ENCODE measurements around the gene PLEKHM2.

Gene PLEKHM2

DNA sequence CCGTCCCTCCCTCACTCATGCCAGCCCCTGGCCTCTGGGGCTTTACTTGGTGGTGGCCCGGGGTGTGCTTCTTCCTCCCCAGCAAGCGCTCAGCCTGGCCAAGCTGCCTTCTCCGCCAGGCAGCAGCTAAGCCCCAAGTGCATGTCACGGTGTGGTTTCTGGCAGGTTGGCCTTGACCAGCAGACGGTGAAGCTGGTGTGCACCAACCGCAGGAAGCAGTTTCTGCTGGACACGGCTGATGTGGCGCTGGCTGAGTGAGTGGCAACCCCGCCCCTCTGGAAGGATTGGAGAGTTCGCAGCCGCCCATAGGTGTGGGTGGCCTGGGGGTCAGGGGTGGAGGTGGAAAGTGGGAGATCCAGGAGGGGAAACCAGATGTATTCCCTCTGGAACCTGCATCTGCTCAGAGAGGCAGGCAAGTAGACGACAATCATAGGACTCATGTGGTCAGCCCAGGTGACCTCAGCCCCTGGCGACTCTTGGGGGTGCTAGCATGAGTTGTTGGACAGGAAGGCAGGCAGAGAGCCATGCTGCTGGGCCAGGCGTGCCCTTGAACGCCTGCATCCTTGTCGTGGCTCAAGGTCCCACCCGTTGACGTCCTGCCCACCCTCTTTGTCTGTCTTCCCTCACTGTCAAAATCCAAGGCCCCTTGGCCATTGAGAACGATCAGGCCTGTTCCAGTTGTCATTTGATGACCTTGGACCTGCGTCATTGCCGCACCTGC is 45.0 kb downstream of the PLEKHM2 start:
- TF ChIP-seq POLR2A (IDR thresholded peaks at IDR 0.05; ENCODE audit: low read length): no peak
- TF ChIP-seq GATA1 (IDR thresholded peaks at IDR 0.05; ENCODE audit: low read depth, low read length): no peak
- no peak for DNase-seq

- TF ChIP-seq GATA1 (IDR thresholded peaks at IDR 0.05; ENCODE audit: low read depth, low read length) (no peak), POLR2A (IDR thresholded peaks at IDR 0.05; ENCODE audit: low read length) (no peak)
Observed at GRCh38 chr1:15730423-15730822, 46.3 kb downstream of the PLEKHM2 start.

DNA sequence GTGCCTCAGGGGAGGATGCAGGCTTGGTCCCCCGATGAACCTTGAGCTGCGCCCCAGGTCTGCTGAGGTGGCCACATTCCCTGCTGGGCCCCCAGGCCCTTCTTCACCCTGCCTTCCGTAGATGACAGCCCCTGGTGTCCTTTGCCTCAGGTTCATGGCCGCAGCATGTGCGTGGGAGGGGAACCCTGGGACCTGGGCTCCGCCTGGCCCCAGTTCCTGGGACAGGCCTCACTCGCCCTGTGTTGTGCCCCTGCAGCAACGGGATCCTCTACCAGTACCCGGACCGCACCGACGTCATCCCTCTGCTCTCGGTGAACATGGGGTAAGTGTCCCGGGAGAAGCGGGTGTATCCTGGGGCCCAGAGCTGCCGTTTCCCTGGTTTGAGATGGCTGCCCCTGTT is 46.8 kb downstream of the PLEKHM2 start:
- TF ChIP-seq GATA1 (IDR thresholded peaks at IDR 0.05; ENCODE audit: low read depth, low read length) (no peak), POLR2A (IDR thresholded peaks at IDR 0.05; ENCODE audit: low read length) (no peak)
- DNase-seq: no peak

More at GRCh38 chr1:15730423-15730822, 46.3 kb downstream of the PLEKHM2 start:
- DNase-seq: no peak

DNA sequence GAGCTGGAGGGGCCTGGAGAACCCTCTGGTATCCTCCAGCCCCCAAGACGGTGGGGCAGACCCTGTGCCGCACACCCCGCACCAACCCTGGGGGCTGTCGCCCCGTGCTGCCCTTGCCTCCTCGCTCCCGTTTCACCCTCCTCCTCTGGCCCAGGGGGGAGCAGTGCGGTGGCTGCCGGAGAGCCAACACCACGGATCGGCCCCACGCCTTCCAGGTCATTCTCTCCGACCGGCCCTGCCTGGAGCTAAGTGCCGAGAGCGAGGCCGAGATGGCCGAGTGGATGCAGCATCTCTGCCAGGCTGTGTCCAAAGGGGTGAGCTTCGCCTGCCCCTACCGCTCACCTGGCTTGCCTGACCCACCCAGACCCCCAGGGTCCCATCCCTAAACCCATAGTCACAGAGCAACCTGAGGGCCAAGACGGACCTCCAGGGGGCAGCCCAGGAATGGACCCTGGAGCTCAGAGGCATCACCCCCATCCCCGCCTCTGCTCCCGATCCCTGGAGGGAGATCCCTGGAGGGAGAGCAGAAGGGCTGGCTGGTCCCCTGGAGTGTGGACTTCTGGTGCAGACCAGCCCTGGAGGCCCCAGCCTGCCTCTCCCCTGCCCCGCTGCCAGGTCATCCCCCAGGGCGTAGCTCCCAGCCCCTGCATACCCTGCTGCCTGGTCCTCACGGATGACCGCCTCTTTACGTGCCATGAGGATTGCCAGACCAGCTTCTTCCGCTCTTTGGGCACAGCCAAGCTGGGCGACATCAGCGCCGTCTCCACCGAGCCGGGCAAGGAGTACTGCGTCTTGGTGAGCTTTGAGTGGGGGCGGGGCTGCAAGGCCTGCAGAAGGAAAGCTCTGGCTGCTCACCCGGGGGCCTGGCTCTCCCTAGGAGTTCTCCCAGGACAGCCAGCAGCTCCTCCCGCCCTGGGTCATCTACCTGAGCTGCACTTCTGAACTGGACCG is 47.9 kb downstream of the PLEKHM2 start:
- no peak for DNase-seq
- no peak for TF ChIP-seq GATA1 (IDR thresholded peaks at IDR 0.05; ENCODE audit: low read depth, low read length)
- no peak for TF ChIP-seq POLR2A (IDR thresholded peaks at IDR 0.05; ENCODE audit: low read length)

- no peak for DNase-seq
- TF ChIP-seq POLR2A (IDR thresholded peaks at IDR 0.05; ENCODE audit: low read length) (no peak), GATA1 (IDR thresholded peaks at IDR 0.05; ENCODE audit: low read depth, low read length) (no peak)
Observed at GRCh38 chr1:15732686-15733081, 48.6 kb downstream of the PLEKHM2 start.

DNA sequence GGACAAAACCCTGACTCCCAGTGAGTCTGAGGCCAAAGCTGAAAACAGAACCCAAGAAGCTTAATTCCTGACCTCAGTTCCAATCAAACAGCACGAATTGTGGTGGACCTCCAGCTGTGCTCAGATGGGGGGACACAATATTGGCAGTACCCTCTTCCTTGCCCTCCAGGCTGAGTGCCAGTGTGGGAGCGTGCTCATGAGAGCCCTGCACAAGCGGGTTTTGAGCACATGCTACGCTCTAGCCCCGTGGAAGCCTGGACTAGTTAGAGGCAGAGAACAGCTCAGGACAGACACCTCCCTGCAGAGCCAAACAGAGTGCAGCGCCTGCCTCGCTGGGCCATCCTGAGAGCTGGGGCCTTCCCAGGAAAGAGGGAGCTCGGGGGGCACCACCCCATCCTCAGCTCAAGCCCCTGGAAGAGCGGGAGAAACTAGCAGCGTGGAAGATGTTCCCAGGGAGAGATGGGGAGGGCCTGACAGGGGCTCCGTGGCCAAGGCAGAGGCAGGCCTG is 49.2 kb downstream of the PLEKHM2 start:
- TF ChIP-seq POLR2A (IDR thresholded peaks at IDR 0.05; ENCODE audit: low read length) (no peak), GATA1 (IDR thresholded peaks at IDR 0.05; ENCODE audit: low read depth, low read length) (no peak)

GRCh38 chr1:15733726-15734226 is 49.7 kb downstream of the PLEKHM2 start:
- no peak for TF ChIP-seq POLR2A (IDR thresholded peaks at IDR 0.05; ENCODE audit: low read length)
- TF ChIP-seq GATA1 (IDR thresholded peaks at IDR 0.05; ENCODE audit: low read depth, low read length): no peak
- no peak for DNase-seq

More for the DNA sequence above, 49.2 kb downstream of the PLEKHM2 start:
- DNase-seq: no peak

DNA sequence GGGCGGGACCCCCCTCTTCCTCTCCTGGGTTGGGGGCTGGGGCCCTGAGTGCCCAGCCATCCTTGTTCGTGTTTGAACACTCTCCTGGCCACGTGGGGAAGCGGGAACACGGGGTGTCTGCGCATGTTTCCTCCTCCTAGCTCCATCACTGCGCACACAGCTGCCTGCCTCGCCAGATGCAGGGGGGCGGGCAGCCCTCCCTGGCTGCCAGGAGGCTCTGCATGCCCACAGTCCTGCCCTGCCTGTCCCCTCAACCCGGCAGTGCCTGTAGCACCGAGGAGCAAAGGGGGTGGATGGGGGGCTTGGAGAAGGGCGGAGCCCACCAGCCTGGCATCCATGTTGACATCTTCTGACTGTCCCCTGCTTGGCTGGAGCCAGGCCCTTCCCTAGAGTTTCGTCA is 50.2 kb downstream of the PLEKHM2 start:
- TF ChIP-seq POLR2A (IDR thresholded peaks at IDR 0.05; ENCODE audit: low read length) (no peak), GATA1 (IDR thresholded peaks at IDR 0.05; ENCODE audit: low read depth, low read length) (no peak)
- no peak for DNase-seq

- no peak for TF ChIP-seq GATA1 (IDR thresholded peaks at IDR 0.05; ENCODE audit: low read depth, low read length)
- no peak for TF ChIP-seq POLR2A (IDR thresholded peaks at IDR 0.05; ENCODE audit: low read length)
- DNase-seq: no peak
Observed at GRCh38 chr1:15734901-15735300, 50.8 kb downstream of the PLEKHM2 start.

DNA sequence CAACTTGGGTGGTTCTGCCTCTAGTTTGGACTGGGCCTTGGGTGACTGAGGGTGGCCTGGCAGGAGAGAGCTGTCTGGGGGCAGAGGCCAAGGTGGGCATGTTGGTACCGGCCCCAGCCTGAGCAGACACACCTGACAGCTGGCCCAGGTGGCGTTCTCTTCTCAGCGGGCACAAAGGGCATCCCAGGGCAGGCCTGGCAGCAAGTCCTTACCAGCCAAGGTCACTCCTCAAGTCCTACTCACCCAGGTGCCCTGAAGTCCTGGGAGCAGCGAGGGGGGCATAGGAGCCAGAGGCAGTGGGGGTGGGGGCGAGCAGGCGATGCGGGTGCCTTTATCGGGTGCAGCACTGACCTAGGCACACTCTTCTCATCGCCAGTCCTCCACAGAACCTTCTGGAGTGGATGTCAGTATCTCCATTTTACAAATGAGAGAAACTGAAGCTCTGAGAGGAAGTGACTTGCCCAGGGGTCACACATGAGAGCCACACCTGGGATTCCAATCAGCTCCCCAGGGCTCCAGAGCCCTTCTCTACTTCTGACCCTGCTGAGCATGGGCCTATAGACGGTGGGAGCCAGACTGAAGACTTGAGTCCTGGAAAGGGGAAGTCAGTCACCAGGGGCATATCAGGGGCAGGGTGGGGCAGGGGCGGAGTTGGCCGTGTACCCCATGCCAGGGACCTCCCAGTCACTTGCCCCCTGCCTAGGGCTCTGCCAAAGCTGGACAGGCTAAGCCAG is 51.4 kb downstream of the PLEKHM2 start:
- no peak for DNase-seq

GRCh38 chr1:15736038-15736891 is 52.1 kb downstream of the PLEKHM2 start, which contains the start of gene SLC25A34:
Gene SLC25A34 (plus strand): TSS chr1:15736258. CDS start chr1:15736486, 228 bp downstream.
- DNase-seq: no peak
- no peak for TF ChIP-seq POLR2A (IDR thresholded peaks at IDR 0.05; ENCODE audit: low read length)
- no peak for TF ChIP-seq GATA1 (IDR thresholded peaks at IDR 0.05; ENCODE audit: low read depth, low read length)

More for the DNA sequence above, 51.4 kb downstream of the PLEKHM2 start:
- TF ChIP-seq POLR2A (IDR thresholded peaks at IDR 0.05; ENCODE audit: low read length): no peak
- TF ChIP-seq GATA1 (IDR thresholded peaks at IDR 0.05; ENCODE audit: low read depth, low read length): no peak

GRCh38 chr1:15736892-15737261 is 52.8 kb downstream of the PLEKHM2 start:
- DNase-seq: no peak

More at GRCh38 chr1:15736892-15737261, 52.8 kb downstream of the PLEKHM2 start:
- TF ChIP-seq POLR2A (IDR thresholded peaks at IDR 0.05; ENCODE audit: low read length) (no peak), GATA1 (IDR thresholded peaks at IDR 0.05; ENCODE audit: low read depth, low read length) (no peak)
